ENCODE data around the gene RPS6KA3.

DNA sequence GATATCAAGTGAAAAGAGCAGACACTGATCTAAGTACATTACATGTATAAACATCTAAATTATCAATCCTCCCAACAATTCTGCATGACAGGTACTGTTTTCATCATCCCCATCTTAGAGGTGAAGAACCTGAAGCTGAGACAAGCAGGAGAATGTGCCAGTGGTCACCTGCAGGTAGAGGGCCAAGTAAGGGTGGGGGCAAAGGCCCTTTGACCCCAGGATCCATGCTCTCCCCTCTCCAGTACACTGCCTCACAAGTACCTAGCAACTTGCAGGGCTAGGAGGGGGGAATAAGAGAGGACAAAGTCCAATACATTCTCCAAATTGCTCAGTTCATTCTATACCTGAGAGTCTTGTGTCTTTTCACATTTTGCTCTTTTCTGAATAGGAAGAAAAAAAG lies 141.7 kb downstream of the RPS6KA3 start:
- TF ChIP-seq, protein P1, sequence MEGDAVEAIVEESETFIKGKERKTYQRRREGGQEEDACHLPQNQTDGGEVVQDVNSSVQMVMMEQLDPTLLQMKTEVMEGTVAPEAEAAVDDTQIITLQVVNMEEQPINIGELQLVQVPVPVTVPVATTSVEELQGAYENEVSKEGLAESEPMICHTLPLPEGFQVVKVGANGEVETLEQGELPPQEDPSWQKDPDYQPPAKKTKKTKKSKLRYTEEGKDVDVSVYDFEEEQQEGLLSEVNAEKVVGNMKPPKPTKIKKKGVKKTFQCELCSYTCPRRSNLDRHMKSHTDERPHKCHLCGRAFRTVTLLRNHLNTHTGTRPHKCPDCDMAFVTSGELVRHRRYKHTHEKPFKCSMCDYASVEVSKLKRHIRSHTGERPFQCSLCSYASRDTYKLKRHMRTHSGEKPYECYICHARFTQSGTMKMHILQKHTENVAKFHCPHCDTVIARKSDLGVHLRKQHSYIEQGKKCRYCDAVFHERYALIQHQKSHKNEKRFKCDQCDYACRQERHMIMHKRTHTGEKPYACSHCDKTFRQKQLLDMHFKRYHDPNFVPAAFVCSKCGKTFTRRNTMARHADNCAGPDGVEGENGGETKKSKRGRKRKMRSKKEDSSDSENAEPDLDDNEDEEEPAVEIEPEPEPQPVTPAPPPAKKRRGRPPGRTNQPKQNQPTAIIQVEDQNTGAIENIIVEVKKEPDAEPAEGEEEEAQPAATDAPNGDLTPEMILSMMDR (IDR thresholded peaks at IDR 0.05), result no peak
- TF ChIP-seq POLR2A (IDR thresholded peaks at IDR 0.05), result no peak
